Vagina (tissue), 2 donors: ENCODE measurements around the gene RSRC2.

Source experiments
- POLR2A ChIP-seq, 2 donors: fragments of 450-650 bp; IDR thresholded peaks; one replicate each; pipeline ENCODE4 v1.6.1; 2017; ENCODE audit warnings: antibody characterized with exemption in 2 of 2, mild to moderate bottlenecking in 2 of 2, moderate library complexity in 2 of 2
- POLR2AphosphoS5 ChIP-seq, 2 donors: sonication (generic); formaldehyde crosslinking; IDR thresholded peaks; one replicate each; pipeline ENCODE4 v1.9.0; 2017; ENCODE audit warnings: antibody characterized with exemption in 2 of 2, mild to moderate bottlenecking in 2 of 2, low read depth in 1 of 2; ENCODE audit not compliant: insufficient read depth in 1 of 2
- TF ChIP-seq, protein P1 (sequence below), 3 experiments: fragments of 450-650 bp in 2 of 3; fragments of 200-600 bp in 1 of 3; sonication (generic) in 1 of 3; IDR thresholded peaks; one replicate each; pipeline ENCODE4 v1.5.1; 2017 to 2019; ENCODE audit warnings: antibody characterized with exemption in 3 of 3, mild to moderate bottlenecking in 2 of 3, moderate library complexity in 2 of 3

DNA sequence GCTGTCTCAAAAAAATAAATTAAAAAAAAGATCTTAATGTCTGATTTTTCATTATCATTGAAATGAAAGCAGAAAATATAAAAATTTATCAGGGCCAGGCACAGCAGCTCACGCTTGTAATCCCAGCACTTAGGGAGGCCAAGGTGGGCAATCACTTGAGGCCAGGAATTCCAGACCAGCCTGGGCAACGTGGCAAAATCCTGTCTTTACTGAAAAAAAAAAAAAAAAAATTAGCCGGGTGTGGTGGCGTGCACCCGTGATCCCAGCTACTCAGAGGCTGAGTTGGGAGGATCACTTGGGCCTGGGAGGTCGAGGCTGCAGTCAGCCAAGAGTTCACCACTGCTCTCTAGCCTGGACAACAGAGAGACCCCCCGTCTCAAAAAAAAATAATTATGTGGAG is 66.7 kb downstream of the RSRC2 start:
- TF ChIP-seq POLR2AphosphoS5 (IDR thresholded peaks at IDR 0.05; ENCODE audit: insufficient read depth in 1 of 2, low read depth in 1 of 2), result no peak
- TF ChIP-seq, protein P1, sequence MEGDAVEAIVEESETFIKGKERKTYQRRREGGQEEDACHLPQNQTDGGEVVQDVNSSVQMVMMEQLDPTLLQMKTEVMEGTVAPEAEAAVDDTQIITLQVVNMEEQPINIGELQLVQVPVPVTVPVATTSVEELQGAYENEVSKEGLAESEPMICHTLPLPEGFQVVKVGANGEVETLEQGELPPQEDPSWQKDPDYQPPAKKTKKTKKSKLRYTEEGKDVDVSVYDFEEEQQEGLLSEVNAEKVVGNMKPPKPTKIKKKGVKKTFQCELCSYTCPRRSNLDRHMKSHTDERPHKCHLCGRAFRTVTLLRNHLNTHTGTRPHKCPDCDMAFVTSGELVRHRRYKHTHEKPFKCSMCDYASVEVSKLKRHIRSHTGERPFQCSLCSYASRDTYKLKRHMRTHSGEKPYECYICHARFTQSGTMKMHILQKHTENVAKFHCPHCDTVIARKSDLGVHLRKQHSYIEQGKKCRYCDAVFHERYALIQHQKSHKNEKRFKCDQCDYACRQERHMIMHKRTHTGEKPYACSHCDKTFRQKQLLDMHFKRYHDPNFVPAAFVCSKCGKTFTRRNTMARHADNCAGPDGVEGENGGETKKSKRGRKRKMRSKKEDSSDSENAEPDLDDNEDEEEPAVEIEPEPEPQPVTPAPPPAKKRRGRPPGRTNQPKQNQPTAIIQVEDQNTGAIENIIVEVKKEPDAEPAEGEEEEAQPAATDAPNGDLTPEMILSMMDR (IDR thresholded peaks at IDR 0.05), result no peak
- no peak for TF ChIP-seq POLR2A (IDR thresholded peaks at IDR 0.05)
